IMR-90 (cell line): ENCODE results near the gene KCNQ5. TPM values are rescaled to one million over a fixed set of nuclear protein-coding genes. Genes with fewer than 3 reads are reported as not detected.

Experiments used
- ATAC-seq: fragments of 200-7000 bp; cut with Tn5 transposase; 2 replicates; pipeline ENCODE4 v1.9.1; 2020; ENCODE audit warnings: low read depth, mild to moderate bottlenecking, moderate library complexity
- BruUV-seq: library from RNA; stranded (reverse); fragments of 400-500 nt; replicated peaks from 2 replicates; lab custom pipeline; 2021; lab: Mats Ljungman, UMichigan
- CTCF ChIA-PET: fragments of 300-600 bp; formaldehyde crosslinking; extraction: SDS; loops from one replicate; lab custom pipeline; 2021; ENCODE audit warnings: antibody characterized with exemption; lab: Yijun Ruan, JAX
- POLR2A ChIA-PET: fragments of 300-600 bp; sonication (Branson Sonifier 250); formaldehyde crosslinking; loops from one replicate; lab custom pipeline; 2022; ENCODE audit warnings: antibody characterized with exemption; ENCODE audit not compliant: unreplicated experiment; lab: Charles Lee
- DNase-seq: peaks from one replicate; pipeline ENCODE4 v3.0.0; 2013
- H2AFZ ChIP-seq: replicated peaks from 2 replicates; pipeline ENCODE3; 2013; ENCODE audit warnings: low read length, mild to moderate bottlenecking; ENCODE audit not compliant: poor library complexity
- H2AK5ac ChIP-seq: 2 replicates; pipeline ENCODE4 v1.6.1; 2013; ENCODE audit warnings: low read depth, low read length, inconsistent platforms
- H2AK9ac ChIP-seq: replicated peaks from 2 replicates; pipeline ENCODE3; 2013; ENCODE audit warnings: mild to moderate bottlenecking, low read depth, low read length, moderate library complexity; ENCODE audit not compliant: poor library complexity
- H2BK120ac ChIP-seq: 2 replicates; pipeline ENCODE4 v1.6.1; 2013; ENCODE audit warnings: low read depth, low read length, inconsistent platforms
- H2BK15ac ChIP-seq: 3 replicates; pipeline ENCODE4 v1.6.1; 2013; ENCODE audit warnings: low read depth, low read length, inconsistent platforms
- H2BK20ac ChIP-seq: 2 replicates; pipeline ENCODE4 v1.6.1; 2013; ENCODE audit warnings: low read depth, mild to moderate bottlenecking, inconsistent platforms, low read length, moderate library complexity
- H2BK5ac ChIP-seq: 2 replicates; pipeline ENCODE4 v1.6.1; 2013; ENCODE audit warnings: mild to moderate bottlenecking, low read depth, low read length, inconsistent platforms; ENCODE audit not compliant: poor library complexity, severe bottlenecking
- H3K14ac ChIP-seq: replicated peaks from 2 replicates; pipeline ENCODE4 v1.6.1; 2013; ENCODE audit warnings: low read depth, low read length, inconsistent platforms
- H3K18ac ChIP-seq: 2 replicates; pipeline ENCODE4 v1.6.1; 2013; ENCODE audit warnings: low read depth, low read length, control low read depth
- H3K23ac ChIP-seq: 2 replicates; pipeline ENCODE4 v1.6.1; 2013; ENCODE audit warnings: low read depth, low read length, inconsistent platforms
- H3K27ac ChIP-seq: 2 replicates; pipeline ENCODE4 v1.5.1; 2013; ENCODE audit warnings: mild to moderate bottlenecking, control low read depth, low read length; ENCODE audit not compliant: insufficient read depth
- H3K27me3 ChIP-seq: 2 replicates; pipeline ENCODE4 v1.6.1; 2013; ENCODE audit warnings: low read length; ENCODE audit not compliant: control insufficient read depth, insufficient read depth
- H3K36me3 ChIP-seq: 2 replicates; pipeline ENCODE4 v1.6.1; 2013; ENCODE audit warnings: low read length, mixed read lengths; ENCODE audit not compliant: control insufficient read depth, insufficient read depth
- H3K4ac ChIP-seq: 2 replicates; pipeline ENCODE4 v1.6.1; 2013; ENCODE audit warnings: low read depth, low read length, inconsistent platforms
- H3K4me1 ChIP-seq: 2 replicates; pipeline ENCODE4 v1.6.1; 2013; ENCODE audit warnings: low read length, mixed read lengths; ENCODE audit not compliant: control insufficient read depth, insufficient read depth
- H3K4me2 ChIP-seq: 2 replicates; pipeline ENCODE4 v1.6.1; 2013; ENCODE audit warnings: low read depth, mild to moderate bottlenecking, control low read depth, low read length, moderate library complexity
- H3K4me3 ChIP-seq: 2 replicates; pipeline ENCODE4 v1.5.1; 2013; ENCODE audit warnings: low read depth, mild to moderate bottlenecking, control low read depth, low read length, moderate library complexity; ENCODE audit not compliant: insufficient read depth
- H3K56ac ChIP-seq: 2 replicates; pipeline ENCODE4 v1.6.1; 2013; ENCODE audit warnings: low read length, inconsistent platforms; ENCODE audit not compliant: insufficient read depth; ENCODE audit errors: extremely low read depth
- H3K79me1 ChIP-seq, 2 experiments: 2 replicates each; pipeline ENCODE4 v1.6.1; 2013; ENCODE audit warnings: low read length in 2 of 2, inconsistent platforms in 1 of 2, low read depth in 1 of 2
- H3K9ac ChIP-seq: 2 replicates; pipeline ENCODE4 v1.6.1; 2013; ENCODE audit warnings: low read depth, low read length, control low read depth
- H3K9me1 ChIP-seq: 2 replicates; pipeline ENCODE4 v1.6.1; 2013; ENCODE audit warnings: low read length, inconsistent platforms; ENCODE audit not compliant: insufficient read depth
- H3K9me3 ChIP-seq: 2 replicates; pipeline ENCODE4 v1.6.1; 2013; ENCODE audit warnings: low read length; ENCODE audit not compliant: control insufficient read depth, insufficient read depth
- H4K20me1 ChIP-seq: 2 replicates; pipeline ENCODE4 v1.6.1; 2013; ENCODE audit warnings: low read length, inconsistent platforms; ENCODE audit not compliant: insufficient read depth
- H4K5ac ChIP-seq: 2 replicates; pipeline ENCODE4 v1.6.1; 2013; ENCODE audit warnings: mild to moderate bottlenecking, low read depth, low read length, control low read depth
- H4K8ac ChIP-seq, 2 experiments: 2 replicates each; pipeline ENCODE4 v1.6.1; 2013; ENCODE audit warnings: low read depth in 2 of 2, low read length in 2 of 2, control low read depth in 1 of 2, inconsistent platforms in 1 of 2
- H4K91ac ChIP-seq: 2 replicates; pipeline ENCODE4 v1.6.1; 2013; ENCODE audit warnings: low read depth, low read length, inconsistent platforms; ENCODE audit not compliant: insufficient read depth
- CHD1 ChIP-seq: IDR thresholded peaks from 2 replicates; pipeline ENCODE4 v1.6.1; 2012; ENCODE audit warnings: low read depth, low read length, improper control_type of control experiment
- CTCF ChIP-seq: conservative IDR thresholded peaks from 2 replicates; pipeline ENCODE4 v1.5.1; 2012; ENCODE audit warnings: mild to moderate bottlenecking, low read depth, low read length, improper control_type of control experiment
- ELK1 ChIP-seq: fragments of 150-350 bp; IDR thresholded peaks from 2 replicates; pipeline ENCODE4 v1.6.1; 2016; ENCODE audit warnings: low read depth, mild to moderate bottlenecking, low read length, moderate library complexity, borderline replicate concordance
- FOS ChIP-seq: fragments of 150-350 bp; IDR thresholded peaks from 2 replicates; pipeline ENCODE4 v1.6.1; 2016; ENCODE audit warnings: low read depth, low read length
- MAFK ChIP-seq: IDR thresholded peaks from 2 replicates; pipeline ENCODE4 v1.6.1; 2012; ENCODE audit warnings: low read depth, low read length, improper control_type of control experiment
- MAZ ChIP-seq: IDR thresholded peaks from 2 replicates; pipeline ENCODE4 v1.6.1; 2012; ENCODE audit warnings: low read depth, mild to moderate bottlenecking, low read length, improper control_type of control experiment, moderate library complexity, borderline replicate concordance
- MXI1 ChIP-seq: IDR thresholded peaks from 2 replicates; pipeline ENCODE4 v1.6.1; 2012; ENCODE audit warnings: low read depth, mild to moderate bottlenecking, low read length, moderate library complexity, borderline replicate concordance
- POLR2A ChIP-seq: IDR thresholded peaks from 2 replicates; pipeline ENCODE4 v1.6.1; 2012; ENCODE audit warnings: mild to moderate bottlenecking, low read depth, low read length
- RAD21 ChIP-seq: IDR thresholded peaks from 2 replicates; pipeline ENCODE4 v1.6.1; 2012; ENCODE audit warnings: low read length, improper control_type of control experiment
- RFX5 ChIP-seq: IDR thresholded peaks from 2 replicates; pipeline ENCODE4 v1.8.0; 2012; ENCODE audit warnings: low read depth, mild to moderate bottlenecking, low read length, moderate library complexity
- SMC3 ChIP-seq: fragments of 150-350 bp; IDR thresholded peaks from 2 replicates; pipeline ENCODE4 v1.6.1; 2016; ENCODE audit warnings: low read depth, mild to moderate bottlenecking, antibody characterized with exemption, low read length, moderate library complexity
- WGBS, 2 experiments: methylation state at CpG; one replicate each; pipeline versions ENCODE4 v1.1.5 to v1.1.7; 2013; ENCODE audit warnings: missing lambda C conversion rate in 2 of 2; ENCODE audit not compliant: insufficient read length in 1 of 2; ENCODE audit errors: extremely low coverage in 2 of 2; 5-methylcytosine and 5-hydroxymethylcytosine counted together
- dilution Hi-C: fragments of 300-500 bp; cut with HindIII; formaldehyde crosslinking; loops from one replicate; pipeline ENCODE4 v1.14.3; 2018; ENCODE audit warnings: low sequenced_read_pairs; ENCODE audit not compliant: unreplicated experiment
- in situ Hi-C: fragments of 300-500 bp; cut with MboI; formaldehyde crosslinking; loops from 3 replicates; pipeline ENCODE4 v1.14.3; 2019; ENCODE audit warnings: low sequenced_read_pairs, inconsistent platforms, mixed read lengths
- intact Hi-C: fragments of 100-400 bp; cut with micrococcal nuclease; formaldehyde crosslinking; loops from 2 replicates; pipeline ENCODE4 v1.10.0; 2022
- polyA plus RNA-seq, 3 experiments: library from polyadenylated mRNA; depleted of rRNA; stranded (reverse); fragments of >200 nt; gene quantifications; 2 replicates each; pipeline ENCODE4 v1.2.3, GENCODE V29; 2012; ENCODE audit warnings: low replicate concordance in 1 of 3
- total RNA-seq: library from RNA; depleted of rRNA; stranded (reverse); fragments of >200 nt; gene quantifications from 2 replicates; pipeline ENCODE4 v1.2.3, GENCODE V29; 2012

The KCNQ5 gene
- total and polyA plus RNA-seq, 2 of the 4 experiments (the other 2 are of a cell fraction): 0.75 to 1.3 TPM

GRCh38 chr6:73209117-73209516 is 587.3 kb downstream of the KCNQ5 start:
- WGBS, 2 experiments: 79% methylated on average over 6 of the region's 9 CpGs; no CpG with 5 or more reads in 1 of the 2 experiments
- no peak overlapping the region for H3K4me3 ChIP-seq
- H2AK9ac ChIP-seq: no peak overlapping the region
- H4K8ac ChIP-seq: no peak overlapping the region
- no peaks in the 10 kb centered on the region; the same call in 1 of the 2 replicates for H3K9me1 ChIP-seq
- in situ Hi-C loops: no loop called here
- H3K18ac ChIP-seq: no peak overlapping the region
- H4K91ac ChIP-seq: no peak overlapping the region
- H2BK120ac ChIP-seq: no peak overlapping the region
- no peak overlapping the region for H4K5ac ChIP-seq
- no peak overlapping the region for H3K14ac ChIP-seq
- DNase-seq (no peak), ATAC-seq (no peak)
- no peak overlapping the region for H3K4me2 ChIP-seq
- no peak overlapping the region for H3K27ac ChIP-seq
- no peak overlapping the region for H3K23ac ChIP-seq
- H3K56ac ChIP-seq: no peak overlapping the region
- no peak overlapping the region for H2BK5ac ChIP-seq
- TF ChIP-seq MXI1 (no peak), POLR2A (no peak), CTCF (no peak), MAFK (no peak), SMC3 (no peak), CHD1 (no peak), MAZ (no peak), ELK1 (no peak), FOS (no peak), RAD21 (no peak), RFX5 (no peak)
- H3K4me1 ChIP-seq: no peaks in the 10 kb centered on the region
- ChIA-PET CTCF (no interaction called here), POLR2A (no interaction called here)
- intact Hi-C loops: no loop called here
- H4K20me1 ChIP-seq: no peaks in the 10 kb centered on the region
- H3K36me3 ChIP-seq: no peaks in the 10 kb centered on the region
- no peak overlapping the region for H2BK20ac ChIP-seq
- no TSS peak for BruUV-seq
- no peak overlapping the region for H3K4ac ChIP-seq
- H3K9ac ChIP-seq: no peak overlapping the region
- no peak overlapping the region for H2BK15ac ChIP-seq
- no peaks in the 10 kb centered on the region for H3K79me1 ChIP-seq
- dilution Hi-C loops: no loop called here
- H2AFZ ChIP-seq: no peak overlapping the region
- no peaks in the 10 kb centered on the region for H3K9me3 ChIP-seq
- H2AK5ac ChIP-seq: no peak overlapping the region
- no peaks in the 10 kb centered on the region; the same call in 1 of the 2 replicates for H3K27me3 ChIP-seq
